Omental fat pad (tissue), 4 donors: ENCODE measurements around the gene SEBOX. TPM values are rescaled to one million over a fixed set of nuclear protein-coding genes. Genes with fewer than 3 reads are reported as not detected.
A peak's percentile ranks its signal among the peaks of the same experiment; 100 is the strongest.

Experiments used
- ATAC-seq: fragments of 150-250 bp; one replicate; pipeline ENCODE4 v1.9.1; 2016; ENCODE audit warnings: mild to moderate bottlenecking, moderate library complexity; ENCODE audit not compliant: low FRiP score
- DNase-seq: peaks from one replicate; pipeline ENCODE4 v3.0.0-alpha.2; 2019; ENCODE audit warnings: low spot score
- CTCF ChIP-seq, 3 donors: fragments of 450-650 bp; IDR thresholded peaks; one replicate each; pipeline ENCODE4 v1.5.1; 2016 to 2017; ENCODE audit warnings: antibody characterized with exemption in 3 of 3, mild to moderate bottlenecking in 3 of 3, moderate library complexity in 2 of 3
- total RNA-seq, 4 donors: library from RNA; depleted of rRNA; stranded (reverse); fragments of >200 nt; gene quantifications; one replicate each; pipeline ENCODE4 v1.1.0, GENCODE V29; 2016

Gene SEBOX
- total RNA-seq, 4 donors from 2014 or later, result not detected

- DNase-seq, result no peak
- no peak for ATAC-seq
These were observed 15.1 kb upstream of the SEBOX start for GRCh38 chr17:28379814-28380801.

GRCh38 chr17:28372945-28373274, 7.9 kb upstream of the SEBOX start:
- DNase-seq, result no peak
- ATAC-seq, result no peak
- no peak for TF ChIP-seq CTCF (IDR thresholded peaks at IDR 0.05)

More at GRCh38 chr17:28379814-28380801, 15.1 kb upstream of the SEBOX start:
- TF ChIP-seq CTCF (IDR thresholded peaks at IDR 0.05), result no peak

- no peak for TF ChIP-seq CTCF (IDR thresholded peaks at IDR 0.05)
- DNase-seq (no peak), ATAC-seq (no peak)
These were observed 7.4 kb upstream of the SEBOX start for GRCh38 chr17:28372203-28372944.

- peak; percentile 61 for DNase-seq
- peak; percentile 82 for ATAC-seq
- no peak for TF ChIP-seq CTCF (IDR thresholded peaks at IDR 0.05)
These were observed 6.5 kb upstream of the SEBOX start, which contains the start of gene SARM1 for GRCh38 chr17:28371245-28372202. Gene SARM1, plus strand, starts transcription at chr17:28371694. Its CDS starts 339 bp downstream, at chr17:28372033.

GRCh38 chr17:28370744-28371103, 5.7 kb upstream of the SEBOX start:
- TF ChIP-seq CTCF (IDR thresholded peaks at IDR 0.05), result no peak
- DNase-seq (no peak), ATAC-seq (no peak)

GRCh38 chr17:28370035-28370743, 5.2 kb upstream of the SEBOX start, which contains the start of gene VTN:
Gene VTN, minus strand, starts transcription at chr17:28370307. Its CDS starts 104 bp downstream, at chr17:28370203.
- DNase-seq, result no peak
- TF ChIP-seq CTCF (IDR thresholded peaks at IDR 0.05), result no peak

More at GRCh38 chr17:28370035-28370743, 5.2 kb upstream of the SEBOX start, which contains the start of gene VTN:
- ATAC-seq, result peak; percentile 77
